GM18858 (cell line): ENCODE data around the gene CRK.

Experiments used
- ATAC-seq: cut with Tn5 transposase; IDR thresholded peaks from one replicate; pipeline ENCODE4 v1.9.1; 2021; ENCODE audit not compliant: unreplicated experiment

The CRK gene

DNA sequence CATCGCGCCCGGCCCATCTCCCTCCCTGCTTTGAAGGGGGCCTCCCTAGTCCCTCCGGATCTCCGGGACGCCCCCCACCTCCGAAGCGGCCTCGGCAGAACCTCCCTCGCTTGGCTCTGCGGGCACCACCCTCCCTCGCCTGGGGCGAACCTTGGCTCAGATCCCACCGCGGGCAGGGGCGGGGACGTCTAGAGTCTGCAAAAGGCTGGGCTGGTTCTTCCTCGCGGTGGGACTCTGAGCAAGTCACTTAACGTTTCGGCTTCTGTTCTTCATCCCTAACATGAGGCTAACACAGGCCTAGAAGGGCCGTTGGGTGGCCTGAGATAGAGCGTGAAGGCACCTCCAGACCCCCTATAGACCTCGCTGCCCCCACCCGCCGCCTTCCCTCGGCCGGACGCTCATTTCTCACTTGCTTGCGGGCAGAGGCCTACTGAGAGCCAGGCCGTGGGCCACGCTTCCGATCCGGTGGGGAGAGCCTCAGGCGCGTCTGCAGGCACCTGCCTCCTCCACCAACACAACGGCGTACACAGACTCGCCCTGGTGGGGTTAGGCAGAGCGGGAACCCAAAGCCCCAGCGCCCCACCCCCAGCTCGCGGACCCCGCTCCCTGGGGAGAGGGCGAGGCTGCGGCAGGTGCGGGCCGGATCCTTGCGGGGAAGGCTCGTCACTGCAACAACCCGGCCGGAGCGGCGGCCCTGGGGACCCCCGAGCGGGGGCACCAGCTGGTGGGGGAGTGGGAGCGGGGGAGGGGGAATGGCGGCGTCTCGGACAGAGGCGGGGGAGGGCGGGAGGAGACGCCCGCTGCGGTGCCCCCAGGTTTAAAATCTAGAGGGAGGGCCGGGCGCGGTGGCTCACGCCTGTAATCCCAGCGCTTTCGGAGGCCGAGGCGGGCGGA lies 31.0 kb upstream of the CRK start:
- no peak for ATAC-seq

DNA sequence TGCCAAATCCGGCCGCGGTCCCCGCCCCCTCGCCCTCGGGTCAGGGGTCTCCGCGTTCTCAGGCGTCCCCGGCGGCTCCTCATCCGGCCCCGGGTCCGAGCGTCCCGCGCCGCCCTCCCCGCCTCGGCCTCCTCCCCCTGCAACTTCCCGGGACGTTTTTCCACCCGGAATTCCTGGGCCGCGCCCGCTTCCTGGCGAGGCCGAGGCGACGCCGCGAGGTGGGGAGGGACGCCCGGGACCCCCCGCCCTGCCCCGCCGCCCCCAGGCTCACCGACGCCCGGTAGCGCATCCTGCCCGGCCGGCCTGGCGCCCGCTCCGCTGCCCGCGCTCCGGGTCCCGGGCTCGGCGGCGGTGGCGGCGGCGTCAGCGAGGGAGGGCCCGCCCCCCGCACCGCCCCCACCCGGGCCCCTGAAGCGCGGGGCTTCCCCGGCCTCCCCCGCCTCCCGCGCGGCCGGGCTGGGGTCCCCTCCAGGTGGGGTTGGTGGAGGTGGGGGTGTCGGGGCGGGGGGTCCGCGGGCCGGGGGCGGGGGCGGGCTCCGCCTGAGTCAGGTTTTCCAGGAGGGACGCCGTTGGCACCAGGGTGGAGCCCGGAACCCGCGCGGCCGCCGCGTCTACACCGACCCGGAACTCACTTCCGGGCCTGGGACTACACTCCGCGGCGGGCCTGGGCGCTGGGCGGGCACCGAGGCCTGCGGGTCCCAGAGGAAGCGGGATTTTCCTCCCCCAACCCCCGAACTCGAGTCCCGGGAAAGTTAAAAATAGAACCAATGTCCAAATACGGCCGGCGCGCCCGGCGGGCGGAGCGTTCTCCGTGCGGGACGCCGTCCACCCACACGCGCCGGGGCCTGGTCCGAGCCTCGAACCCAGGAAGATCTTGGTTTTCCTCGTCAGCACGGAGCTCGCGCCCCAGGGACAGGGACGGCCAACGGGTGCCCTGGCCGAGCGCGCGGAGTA lies 29.7 kb upstream of the CRK start:
- no peak for ATAC-seq

- no peak for ATAC-seq
These were observed 28.8 kb upstream of the CRK start for GRCh38 chr17:1484676-1485422.

DNA sequence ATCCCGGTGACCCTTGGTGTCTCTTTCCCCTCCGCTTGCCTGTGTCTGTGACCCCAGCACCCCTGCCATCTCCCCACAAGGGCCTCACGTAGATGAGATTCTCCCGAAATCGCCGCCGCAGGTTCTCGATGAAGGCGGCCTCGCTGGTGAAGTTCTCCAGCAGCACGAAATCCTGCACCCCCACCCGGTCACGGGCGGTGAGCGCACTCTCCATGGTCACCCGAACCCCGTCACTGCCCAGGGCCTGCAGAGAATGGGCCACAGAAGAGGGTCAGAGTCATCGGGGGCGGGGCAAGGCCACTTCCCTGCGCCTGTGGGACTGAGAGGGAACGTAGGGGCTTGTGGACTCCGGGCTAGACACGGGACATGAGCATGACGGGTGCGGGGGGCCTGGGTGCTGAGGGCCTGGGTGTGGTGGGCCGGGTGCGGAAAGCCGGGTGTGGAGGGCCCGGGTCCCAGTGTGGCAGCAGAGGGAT lies 28.1 kb upstream of the CRK start:
- ATAC-seq: no peak

GRCh38 chr17:1482680-1483079 lies 26.6 kb upstream of the CRK start:
- no peak for ATAC-seq

DNA sequence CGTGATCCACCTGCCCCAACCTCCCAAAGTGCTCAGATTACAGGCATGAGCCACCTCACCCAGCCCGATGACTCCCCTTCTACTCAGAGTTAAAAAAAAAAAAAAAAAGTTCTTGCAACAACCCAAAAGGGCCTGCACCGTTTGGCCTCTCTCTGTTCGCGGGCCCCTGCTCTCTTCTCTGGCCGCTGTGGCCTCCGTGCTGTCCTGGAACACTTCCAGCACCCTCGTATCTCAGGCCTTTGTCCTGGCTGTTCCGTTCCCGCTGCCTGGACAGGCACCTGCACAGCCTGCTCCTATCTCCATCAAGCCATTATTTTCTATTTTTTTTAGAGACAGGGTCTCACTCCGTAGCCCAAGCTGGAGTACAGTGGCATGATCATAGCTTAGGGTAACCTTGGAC lies 25.7 kb upstream of the CRK start:
- ATAC-seq: no peak

DNA sequence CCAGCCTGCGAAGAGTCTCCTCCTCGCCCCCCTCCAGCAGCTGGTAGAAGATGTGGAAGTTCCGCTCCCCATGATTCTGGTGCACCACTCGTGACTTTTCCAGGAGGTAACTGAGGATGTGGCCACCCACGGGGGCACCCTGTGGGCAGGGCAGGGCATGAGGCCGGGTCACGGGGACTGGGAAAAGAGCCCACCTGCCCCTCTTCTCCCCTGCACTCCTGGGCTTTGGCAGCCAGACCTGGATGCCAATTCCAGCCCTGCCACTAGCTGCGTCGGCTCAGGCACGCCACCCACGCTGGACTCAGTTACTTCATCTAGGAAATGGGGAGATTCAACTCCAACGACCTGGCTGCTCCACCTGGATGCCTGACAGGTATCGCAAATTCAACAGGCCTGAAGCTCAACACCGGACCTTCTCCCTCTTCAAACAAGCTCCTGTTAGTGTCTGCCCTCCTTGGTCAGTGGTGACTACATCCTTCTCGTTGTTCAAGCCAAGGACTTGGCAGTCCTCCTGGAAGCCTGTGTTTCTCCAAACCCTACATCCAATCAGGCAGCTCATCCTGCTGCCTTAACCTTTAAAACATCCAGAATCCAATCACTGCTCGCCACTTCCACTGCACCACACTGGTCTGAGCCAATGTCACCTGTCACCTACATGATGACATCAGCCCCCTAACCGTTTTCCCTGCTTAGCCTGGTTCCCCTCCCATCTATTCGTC lies 24.9 kb upstream of the CRK start:
- ATAC-seq: no peak

- ATAC-seq: no peak
These were observed 22.4 kb upstream of the CRK start for GRCh38 chr17:1478418-1478817.

DNA sequence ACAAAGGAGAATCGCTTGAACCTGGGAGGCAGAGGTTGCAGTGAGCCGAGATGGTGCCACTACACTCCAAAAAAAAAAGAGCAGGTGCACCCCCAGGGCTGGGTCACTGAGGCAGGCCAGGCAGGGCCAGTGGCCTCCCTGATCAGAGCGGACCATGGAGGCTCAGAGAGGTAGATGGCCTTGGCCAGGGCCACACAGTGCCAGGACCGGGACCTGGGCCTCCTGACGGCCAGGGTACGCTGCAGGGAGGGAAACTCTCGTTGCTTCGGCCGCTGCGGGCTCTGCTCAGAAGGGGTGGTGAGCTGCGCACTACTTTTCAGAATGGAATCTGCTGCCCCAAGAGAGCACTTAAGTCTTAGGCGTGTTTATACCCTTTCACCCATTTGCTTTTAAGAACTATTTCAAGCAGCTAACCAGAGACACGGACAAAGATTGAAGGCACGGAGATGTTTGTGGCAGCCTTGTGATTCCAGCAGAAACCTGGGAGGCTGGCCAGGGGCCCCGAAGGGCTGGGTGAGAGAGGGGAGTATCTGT lies 19.4 kb upstream of the CRK start:
- no peak for ATAC-seq

DNA sequence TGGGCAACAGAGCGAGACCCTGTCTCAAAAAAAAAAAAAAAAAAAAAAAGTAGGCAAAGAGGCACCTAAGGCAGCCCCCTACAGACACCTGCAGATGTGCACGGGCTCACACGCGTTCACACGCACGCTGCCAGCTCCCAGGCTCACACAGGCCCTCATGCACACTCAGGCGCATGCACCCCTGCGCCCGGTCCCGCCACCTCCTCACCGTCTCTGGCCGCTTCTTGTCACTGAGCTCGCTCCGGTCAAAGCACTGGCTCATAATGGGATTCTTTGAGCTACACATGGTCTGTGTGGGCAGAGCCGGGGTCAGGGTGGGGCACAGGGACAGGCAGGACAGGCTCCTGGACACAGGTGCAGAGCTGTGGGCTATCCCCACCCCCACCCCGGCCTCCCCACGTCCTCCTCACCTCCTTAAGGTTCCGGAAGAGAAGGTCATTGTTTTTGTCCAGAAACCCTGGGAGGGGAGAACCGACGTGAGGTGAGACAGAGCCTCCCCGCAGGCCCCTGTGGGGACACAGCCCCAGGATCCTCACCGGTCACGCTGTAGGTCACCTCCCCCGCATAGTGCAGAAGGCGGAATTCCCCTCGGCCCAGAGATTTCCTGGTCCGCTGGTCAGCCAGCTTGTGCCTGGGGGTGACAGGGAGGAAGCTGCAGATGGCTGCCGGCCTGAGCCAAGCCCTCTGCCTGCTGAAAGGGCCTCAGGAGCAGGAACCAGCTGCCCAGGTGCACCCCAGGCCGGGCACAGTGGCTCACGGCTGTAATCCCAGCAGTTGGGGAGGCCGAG lies 18.6 kb upstream of the CRK start:
- ATAC-seq: peak; percentile 51

GRCh38 chr17:1473841-1474240 lies 17.8 kb upstream of the CRK start:
- no peak for ATAC-seq

GRCh38 chr17:1473170-1473569 lies 17.1 kb upstream of the CRK start:
- ATAC-seq: no peak

DNA sequence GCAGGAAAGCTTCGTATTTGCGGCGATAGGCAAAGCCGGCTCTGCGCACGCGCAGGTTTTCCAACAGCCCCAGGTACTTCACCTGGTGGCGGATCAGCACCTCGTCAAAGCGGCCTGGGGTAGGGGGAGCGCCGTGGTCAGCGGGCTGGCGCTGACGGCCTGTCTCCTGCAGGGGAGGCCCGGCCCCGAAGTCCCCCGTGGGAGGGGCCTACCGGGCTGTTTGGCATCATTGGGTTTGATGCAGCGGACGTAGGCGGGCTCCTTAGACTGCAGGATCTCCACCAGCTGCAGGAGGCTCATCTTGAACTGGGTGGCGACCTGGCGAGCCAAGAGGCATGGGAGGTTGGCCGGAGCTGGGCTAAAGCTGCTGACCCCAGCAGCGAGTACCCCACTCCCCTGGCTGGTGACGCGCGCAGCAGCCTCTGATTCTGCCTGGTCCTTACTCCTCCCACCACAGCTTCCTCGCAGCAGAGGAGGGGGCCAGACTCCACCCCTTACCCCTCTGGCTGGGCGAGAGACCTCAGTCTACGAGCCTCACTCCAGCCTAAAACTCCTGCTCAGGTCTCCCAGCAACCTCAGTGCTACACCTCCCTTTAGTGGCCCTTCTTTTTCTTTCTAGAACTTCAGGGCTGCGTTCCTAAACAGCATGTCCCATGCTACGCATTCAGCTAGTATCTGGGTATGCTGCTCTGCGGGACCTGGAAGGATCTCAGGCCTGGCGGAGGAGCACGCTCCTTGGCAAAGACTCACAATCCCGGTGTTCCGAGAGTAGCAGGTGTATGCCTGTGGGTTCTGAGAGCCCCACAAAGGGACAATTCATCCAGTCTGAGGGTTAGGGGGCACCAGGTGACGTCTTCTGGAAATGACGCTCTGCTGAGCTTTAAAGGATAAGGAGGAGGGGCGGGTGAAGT lies 16.1 kb upstream of the CRK start:
- no peak for ATAC-seq

DNA sequence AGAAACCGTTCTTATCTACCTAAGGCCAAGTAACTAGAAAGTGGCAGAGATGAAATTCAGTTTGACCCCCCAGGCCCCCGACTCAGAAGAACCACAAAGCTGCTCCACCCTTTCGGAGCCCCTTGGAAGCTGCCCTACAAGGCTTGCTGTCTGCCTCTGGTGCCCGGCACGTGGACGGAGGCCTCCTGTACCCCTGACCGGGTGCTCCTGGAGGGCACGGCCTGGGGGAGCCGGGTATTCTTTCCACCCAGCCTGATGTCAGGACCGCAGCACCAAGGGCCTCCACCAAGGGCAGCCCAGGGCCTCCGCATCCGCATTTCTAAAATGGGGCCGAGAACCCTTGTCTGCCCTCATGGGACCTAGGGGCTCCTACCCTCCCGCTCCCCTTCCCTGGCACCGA lies 15.5 kb upstream of the CRK start:
- no peak for ATAC-seq

GRCh38 chr17:1470755-1471462 lies 14.9 kb upstream of the CRK start:
- ATAC-seq: no peak

GRCh38 chr17:1470071-1470754 lies 14.2 kb upstream of the CRK start:
- ATAC-seq: no peak

DNA sequence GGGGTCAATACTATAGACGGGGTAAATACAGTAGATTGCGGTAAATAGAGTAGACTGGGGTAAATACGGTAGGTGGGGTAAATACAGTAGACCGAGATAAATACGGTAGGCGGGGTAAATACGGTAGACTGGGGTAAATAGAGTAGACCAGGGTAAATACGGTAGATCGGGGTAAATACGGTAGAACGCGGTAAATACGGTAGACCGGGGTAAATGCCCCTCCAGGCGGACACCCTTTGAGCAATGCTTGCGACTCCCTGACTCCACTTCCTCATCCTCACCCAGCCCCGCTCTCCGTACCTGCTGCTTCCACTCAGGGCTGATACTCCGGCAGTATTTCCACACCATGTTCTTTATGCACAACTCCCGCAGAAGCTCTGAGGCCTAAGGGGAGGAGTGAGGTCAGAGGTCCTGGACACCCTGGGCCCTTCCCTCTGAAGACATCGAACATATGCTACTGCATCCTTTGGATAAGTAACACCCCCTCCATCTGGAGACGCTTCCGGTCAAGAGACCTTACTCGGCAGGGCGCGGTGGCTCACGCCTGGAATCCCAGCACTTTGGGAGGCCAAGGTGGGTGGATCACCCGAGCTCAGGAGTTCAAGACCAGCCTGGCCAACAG lies 13.3 kb upstream of the CRK start:
- ATAC-seq: no peak
